H9 (cell line): ENCODE measurements around the gene STN1. TPM values are rescaled to one million over a fixed set of nuclear protein-coding genes. Genes with fewer than 3 reads are reported as not detected.

ENCODE experiments used
- DNase-seq: peaks from one replicate; pipeline ENCODE4 v3.0.0-alpha.2; 2017
- H2AFZ ChIP-seq: one replicate; pipeline ENCODE4 v1.6.1; 2013; ENCODE audit warnings: mild to moderate bottlenecking, low read length, control low read depth, moderate library complexity
- H2AK5ac ChIP-seq: 2 replicates; pipeline ENCODE4 v1.6.1; 2013; ENCODE audit warnings: low read length, control low read depth, mixed read lengths; ENCODE audit not compliant: insufficient read length
- H2BK120ac ChIP-seq: one replicate; pipeline ENCODE4 v1.6.1; 2013; ENCODE audit warnings: low read depth, mild to moderate bottlenecking, low read length, control low read depth, inconsistent platforms; ENCODE audit not compliant: poor library complexity, severe bottlenecking
- H2BK12ac ChIP-seq: 2 replicates; pipeline ENCODE4 v1.6.1; 2013; ENCODE audit warnings: low read length, control low read depth, mixed read lengths, low read depth; ENCODE audit not compliant: insufficient read length
- H2BK15ac ChIP-seq: 2 replicates; pipeline ENCODE4 v1.6.1; 2013; ENCODE audit warnings: low read depth, low read length, control low read depth
- H2BK20ac ChIP-seq: one replicate; pipeline ENCODE4 v1.6.1; 2013; ENCODE audit warnings: low read depth, mild to moderate bottlenecking, low read length, control low read depth, inconsistent platforms; ENCODE audit not compliant: poor library complexity, severe bottlenecking
- H2BK5ac ChIP-seq: 2 replicates; pipeline ENCODE4 v1.6.1; 2013; ENCODE audit warnings: low read length, control low read depth, mixed read lengths; ENCODE audit not compliant: insufficient read length
- H3K14ac ChIP-seq: 2 replicates; pipeline ENCODE4 v1.6.1; 2013; ENCODE audit warnings: low read length, control low read depth; ENCODE audit not compliant: insufficient read depth
- H3K18ac ChIP-seq: 2 replicates; pipeline ENCODE4 v1.6.1; 2013; ENCODE audit warnings: low read depth, mild to moderate bottlenecking, mixed read lengths, low read length, control low read depth; ENCODE audit not compliant: insufficient read length
- H3K23ac ChIP-seq: 2 replicates; pipeline ENCODE4 v1.6.1; 2013; ENCODE audit warnings: low read length, control low read depth, mixed read lengths, low read depth; ENCODE audit not compliant: insufficient read length
- H3K23me2 ChIP-seq: 2 replicates; pipeline ENCODE4 v1.6.1; 2013; ENCODE audit warnings: low read depth, mild to moderate bottlenecking, mixed read lengths, low read length, control low read depth; ENCODE audit not compliant: insufficient read length, poor library complexity, severe bottlenecking
- H3K27ac ChIP-seq: 2 replicates; pipeline ENCODE4 v1.5.1; 2013; ENCODE audit warnings: low read length, control low read depth, mixed read lengths, low read depth; ENCODE audit not compliant: insufficient read length
- H3K27me3 ChIP-seq: 2 replicates; pipeline ENCODE4 v1.6.1; 2013; ENCODE audit warnings: low read length, control low read depth, inconsistent platforms; ENCODE audit not compliant: insufficient read depth
- H3K4ac ChIP-seq: 2 replicates; pipeline ENCODE4 v1.6.1; 2013; ENCODE audit warnings: low read depth, mild to moderate bottlenecking, control low read depth, inconsistent platforms, low read length, moderate library complexity
- H3K4me1 ChIP-seq: 2 replicates; pipeline ENCODE4 v1.6.1; 2013; ENCODE audit warnings: low read length, control low read depth, inconsistent platforms; ENCODE audit not compliant: insufficient read depth
- H3K4me2 ChIP-seq: 2 replicates; pipeline ENCODE4 v1.6.1; 2013; ENCODE audit warnings: low read length, control low read depth, mixed read lengths; ENCODE audit not compliant: insufficient read length, insufficient read depth
- H3K56ac ChIP-seq: 2 replicates; pipeline ENCODE4 v1.6.1; 2013; ENCODE audit warnings: low read depth, mild to moderate bottlenecking, mixed read lengths, low read length, control low read depth; ENCODE audit not compliant: insufficient read length
- H3K79me1 ChIP-seq: 2 replicates; pipeline ENCODE4 v1.6.1; 2013; ENCODE audit warnings: low read depth, mild to moderate bottlenecking, moderate library complexity, low read length, control low read depth, inconsistent platforms; ENCODE audit not compliant: insufficient read depth, poor library complexity, severe bottlenecking
- H3K79me2 ChIP-seq: 2 replicates; pipeline ENCODE4 v1.6.1; 2013; ENCODE audit warnings: low read length, control low read depth, inconsistent platforms; ENCODE audit not compliant: insufficient read depth
- H3K9ac ChIP-seq: 2 replicates; pipeline ENCODE4 v1.6.1; 2013; ENCODE audit warnings: low read length, control low read depth, mixed read lengths; ENCODE audit not compliant: insufficient read length; ENCODE audit errors: extremely low read depth
- H3K9me3 ChIP-seq: one replicate; pipeline ENCODE4 v1.6.1; 2013; ENCODE audit warnings: low read depth, low read length, inconsistent platforms; ENCODE audit not compliant: control insufficient read depth
- H3T11ph ChIP-seq: one replicate; pipeline ENCODE4 v1.6.1; 2013; ENCODE audit warnings: mild to moderate bottlenecking, low read length, control low read depth, inconsistent platforms
- H4K20me1 ChIP-seq: one replicate; pipeline ENCODE4 v1.6.1; 2013; ENCODE audit not compliant: control insufficient read depth, insufficient read length, insufficient read depth
- H4K5ac ChIP-seq: 2 replicates; pipeline ENCODE4 v1.6.1; 2013; ENCODE audit warnings: low read depth, mild to moderate bottlenecking, mixed read lengths, low read length, control low read depth; ENCODE audit not compliant: insufficient read length
- H4K8ac ChIP-seq: replicated peaks from 2 replicates; pipeline ENCODE4 v1.6.1; 2013; ENCODE audit warnings: low read length, control low read depth, mixed read lengths, low read depth; ENCODE audit not compliant: insufficient read length
- H4K91ac ChIP-seq: 2 replicates; pipeline ENCODE4 v1.6.1; 2013; ENCODE audit warnings: low read depth, mild to moderate bottlenecking, moderate library complexity, mixed read lengths, low read length, control low read depth; ENCODE audit not compliant: insufficient read length
- H3K27ac Mint-ChIP-seq, 3 experiments: 2 replicates in 2 of 3; 3 replicates in 1 of 3; pipeline ENCODE4 v1.8.0; 2020 to 2021; ENCODE audit warnings: mixed read lengths in 3 of 3, mild to moderate bottlenecking in 1 of 3, moderate library complexity in 1 of 3
- H3K27me3 Mint-ChIP-seq: 2 replicates; pipeline ENCODE4 v1.8.0; 2021; ENCODE audit warnings: low read depth, mild to moderate bottlenecking, moderate library complexity, mixed read lengths
- H3K36me3 Mint-ChIP-seq, 3 experiments: 2 replicates in 2 of 3; 3 replicates in 1 of 3; pipeline ENCODE4 v1.8.0; 2020 to 2021; ENCODE audit warnings: low read depth in 3 of 3, mixed read lengths in 3 of 3; ENCODE audit not compliant: insufficient read depth in 1 of 3
- H3K4me1 Mint-ChIP-seq, 2 experiments: 2 replicates each; pipeline ENCODE4 v1.8.0; 2020; ENCODE audit warnings: mixed read lengths in 2 of 2
- H3K4me3 Mint-ChIP-seq, 2 experiments: 2 replicates in 1 of 2; 3 replicates in 1 of 2; pipeline ENCODE4 v1.8.0; 2020 to 2021; ENCODE audit warnings: mild to moderate bottlenecking in 2 of 2, mixed read lengths in 2 of 2, moderate library complexity in 1 of 2
- H3K9me3 Mint-ChIP-seq, 2 experiments: 2 replicates in 1 of 2; 3 replicates in 1 of 2; pipeline ENCODE4 v1.8.0; 2020; ENCODE audit warnings: mild to moderate bottlenecking in 2 of 2, mixed read lengths in 2 of 2, moderate library complexity in 1 of 2
- CTCF ChIP-seq: fragments of 200-600 bp; sonication (generic); conservative IDR thresholded peaks from 3 replicates; pipeline ENCODE4 v1.8.0; 2021; ENCODE audit warnings: antibody characterized with exemption, mild to moderate bottlenecking
- WGBS: extraction: QIAGEN DNeasy Blood & Tissue Kit; methylation state at CpG from one replicate; pipeline ENCODE4 v1.1.7; 2013; ENCODE audit warnings: missing lambda C conversion rate, low lambda C conversion rate, mixed read lengths; ENCODE audit not compliant: insufficient read length; ENCODE audit errors: extremely low coverage; 5-methylcytosine and 5-hydroxymethylcytosine counted together
- total RNA-seq: library from RNA; stranded (reverse); gene quantifications from 2 replicates; pipeline ENCODE4 v1.2.1, GENCODE V29; 2021

The STN1 gene
- total RNA-seq, 1 experiment from 2014 or later = 11.3 TPM

GRCh38 chr10:103967448-103968071 is 49.6 kb upstream of the STN1 start:
- Histone ChIP-seq H3K79me2 (no peaks in the 10 kb centered on the region), H2BK20ac (no peak overlapping the region), H3K9me3 (no peaks in the 10 kb centered on the region), H4K8ac (no peak overlapping the region), H3K56ac (no peak overlapping the region), H3K4ac (no peak overlapping the region), H3T11ph (no peak overlapping the region), H2BK120ac (no peak overlapping the region), H4K91ac (no peak overlapping the region), H4K5ac (no peak overlapping the region), H2AFZ (peak overlapping the region; percentile 89), H2BK12ac (no peak overlapping the region), H3K79me1 (no peaks in the 10 kb centered on the region), H3K4me1 (peaks cover 3% of the 10 kb centered on the region; the same call in 1 of the 2 replicates), H2BK15ac (no peak overlapping the region), H3K27ac (no peak overlapping the region), H4K20me1 (no peaks in the 10 kb centered on the region), H3K27me3 (no peaks in the 10 kb centered on the region), H3K4me2 (peak overlapping the region; percentile 98), H3K18ac (no peak overlapping the region), H2BK5ac (no peak overlapping the region), H3K14ac (peak overlapping the region; percentile 81; the same call in 1 of the 2 replicates), H3K23ac (no peak overlapping the region), H3K9ac (peak overlapping the region; percentile 67), H2AK5ac (no peak overlapping the region), H3K23me2 (peaks cover 11% of the 10 kb centered on the region)
- Mint-ChIP-seq H3K4me1 (peaks cover 25 to 34% of the 10 kb centered on the region in 2 experiments), H3K36me3 (no peaks in the 10 kb centered on the region; a peak in 1 of 7 replicates), H3K27ac (peak overlapping the region in 1 of 3 experiments; percentile 1; a peak in 1 of 7 replicates), H3K27me3 (peaks cover 2% of the 10 kb centered on the region; the same call in 1 of the 2 replicates), H3K4me3 (peak overlapping the region; percentile 88 to 90), H3K9me3 (no peaks in the 10 kb centered on the region)
- no peak for DNase-seq
- no peak for TF ChIP-seq CTCF
- no CpG with 5 or more reads among the region's 55 CpGs for WGBS
